Mesendoderm (in vitro differentiated cells): ENCODE data around the gene FABP1.

Experiments
- DNase-seq: peaks from one replicate; pipeline ENCODE4 v3.0.0; 2013
- H2AK5ac ChIP-seq: 2 replicates; pipeline ENCODE4 v1.6.1; 2013; ENCODE audit warnings: low read length, inconsistent platforms
- H2BK120ac ChIP-seq: 2 replicates; pipeline ENCODE4 v1.6.1; 2013; ENCODE audit warnings: low read depth, mild to moderate bottlenecking, low read length, moderate library complexity, mixed read lengths
- H2BK15ac ChIP-seq: replicated peaks from 2 replicates; pipeline ENCODE4 v1.6.1; 2013; ENCODE audit warnings: low read depth, mild to moderate bottlenecking, moderate library complexity
- H2BK5ac ChIP-seq: 2 replicates; pipeline ENCODE4 v1.6.1; 2013; ENCODE audit warnings: low read length, inconsistent platforms
- H3K18ac ChIP-seq: 2 replicates; pipeline ENCODE4 v1.6.1; 2013; ENCODE audit warnings: mild to moderate bottlenecking, low read length, mixed read lengths
- H3K23ac ChIP-seq: one replicate; pipeline ENCODE4 v1.6.1; 2013; ENCODE audit warnings: low read length
- H3K27ac ChIP-seq: 2 replicates; pipeline ENCODE4 v1.5.1; 2013; ENCODE audit warnings: low read depth, mild to moderate bottlenecking, inconsistent platforms, low read length, moderate library complexity
- H3K27me3 ChIP-seq: 2 replicates; pipeline ENCODE4 v1.6.1; 2013; ENCODE audit warnings: low read length, control low read depth, mild to moderate bottlenecking, inconsistent platforms; ENCODE audit not compliant: insufficient read depth, poor library complexity
- H3K36me3 ChIP-seq: 2 replicates; pipeline ENCODE4 v1.6.1; 2013; ENCODE audit warnings: low read length, inconsistent platforms; ENCODE audit not compliant: control insufficient read depth, insufficient read depth
- H3K4ac ChIP-seq: one replicate; pipeline ENCODE4 v1.6.1; 2013; ENCODE audit warnings: low read depth, mild to moderate bottlenecking, low read length, moderate library complexity
- H3K4me1 ChIP-seq: 2 replicates; pipeline ENCODE4 v1.6.1; 2013; ENCODE audit warnings: low read depth, low read length, inconsistent platforms; ENCODE audit not compliant: control insufficient read depth
- H3K4me2 ChIP-seq: 2 replicates; pipeline ENCODE4 v1.6.1; 2013; ENCODE audit warnings: low read length
- H3K4me3 ChIP-seq: 2 replicates; pipeline ENCODE4 v1.5.1; 2013; ENCODE audit warnings: mild to moderate bottlenecking, low read length
- H3K56ac ChIP-seq: one replicate; pipeline ENCODE4 v1.6.1; 2013; ENCODE audit warnings: low read length
- H3K79me1 ChIP-seq: 2 replicates; pipeline ENCODE4 v1.6.1; 2013; ENCODE audit warnings: low read length, inconsistent platforms
- H3K79me2 ChIP-seq: 2 replicates; pipeline ENCODE4 v1.6.1; 2013; ENCODE audit warnings: mild to moderate bottlenecking, low read length; ENCODE audit not compliant: control insufficient read depth, insufficient read depth
- H3K9ac ChIP-seq: 2 replicates; pipeline ENCODE4 v1.6.1; 2013; ENCODE audit warnings: low read length, inconsistent platforms
- H4K5ac ChIP-seq: one replicate; pipeline ENCODE4 v1.6.1; 2013; ENCODE audit warnings: low read length
- H4K8ac ChIP-seq: one replicate; pipeline ENCODE4 v1.6.1; 2013; ENCODE audit warnings: low read depth, mild to moderate bottlenecking, control low read depth, low read length, moderate library complexity
- WGBS: extraction: QIAGEN DNeasy Blood & Tissue Kit; methylation state at CpG from one replicate; pipeline ENCODE4 v1.1.7; 2013; ENCODE audit warnings: low lambda C conversion rate, missing lambda C conversion rate; ENCODE audit not compliant: insufficient coverage; ENCODE audit errors: extremely low coverage; 5-methylcytosine and 5-hydroxymethylcytosine counted together

The FABP1 gene

GRCh38 chr2:88136817-88137216 is 9.0 kb upstream of the FABP1 start:
- no peak overlapping the region for H2BK5ac ChIP-seq
- no peaks in the 10 kb centered on the region for H3K79me1 ChIP-seq
- no peak overlapping the region for H3K4me3 ChIP-seq
- no peak overlapping the region for H3K4me2 ChIP-seq
- H4K8ac ChIP-seq: no peak overlapping the region
- no peak overlapping the region for H2BK15ac ChIP-seq
- H3K36me3 ChIP-seq: no peaks in the 10 kb centered on the region
- no peaks in the 10 kb centered on the region for H3K27me3 ChIP-seq
- DNase-seq: no peak
- no peak overlapping the region for H3K27ac ChIP-seq
- no peak overlapping the region for H3K18ac ChIP-seq
- H3K4ac ChIP-seq: no peak overlapping the region
- no peak overlapping the region for H2AK5ac ChIP-seq
- H4K5ac ChIP-seq: no peak overlapping the region
- no peak overlapping the region for H3K23ac ChIP-seq
- H3K79me2 ChIP-seq: no peaks in the 10 kb centered on the region
- no peaks in the 10 kb centered on the region for H3K4me1 ChIP-seq
- H2BK120ac ChIP-seq: no peak overlapping the region
- H3K9ac ChIP-seq: no peak overlapping the region
- no CpG with 5 or more reads among the region's 4 CpGs for WGBS
- no peak overlapping the region for H3K56ac ChIP-seq

GRCh38 chr2:88133875-88134274 is 6.0 kb upstream of the FABP1 start:
- Histone ChIP-seq H3K4ac (no peak overlapping the region), H2AK5ac (no peak overlapping the region)

DNA sequence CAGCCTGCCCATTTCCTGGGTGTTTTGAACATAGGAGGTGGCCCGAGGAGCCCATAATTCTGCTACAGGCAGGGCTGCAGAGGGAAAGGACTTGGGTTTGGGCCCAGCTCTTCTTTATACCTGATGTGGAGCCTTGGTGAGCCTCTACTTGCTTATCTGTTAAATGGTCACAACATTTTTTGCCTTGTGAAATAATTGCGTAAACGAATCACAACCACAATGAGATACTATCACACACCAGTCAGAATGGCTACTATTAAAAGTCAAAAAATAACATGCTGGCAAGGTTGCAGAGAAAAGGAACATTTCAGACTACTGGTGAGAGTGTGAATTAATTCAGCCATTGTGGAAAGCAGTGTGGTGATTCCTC is 4.1 kb upstream of the FABP1 start:
- Histone ChIP-seq H2BK5ac (no peak overlapping the region), H3K27ac (no peak overlapping the region), H3K4me2 (no peak overlapping the region), H4K5ac (no peak overlapping the region), H3K56ac (no peak overlapping the region), H3K4ac (no peak overlapping the region), H3K79me2 (no peaks in the 10 kb centered on the region), H3K36me3 (no peaks in the 10 kb centered on the region), H3K9ac (no peak overlapping the region), H3K4me3 (no peak overlapping the region), H2AK5ac (no peak overlapping the region), H2BK120ac (no peak overlapping the region), H4K8ac (no peak overlapping the region), H3K18ac (no peak overlapping the region), H3K23ac (no peak overlapping the region), H2BK15ac (no peak overlapping the region), H3K4me1 (no peaks in the 10 kb centered on the region), H3K27me3 (no peaks in the 10 kb centered on the region), H3K79me1 (no peaks in the 10 kb centered on the region)
- no CpG with 5 or more reads among the region's 3 CpGs for WGBS
- no peak for DNase-seq

More at GRCh38 chr2:88133875-88134274, 6.0 kb upstream of the FABP1 start:
- Histone ChIP-seq H3K4me1 (no peaks in the 10 kb centered on the region), H4K8ac (no peak overlapping the region), H3K27me3 (no peaks in the 10 kb centered on the region), H2BK120ac (no peak overlapping the region), H3K4me3 (no peak overlapping the region), H3K56ac (no peak overlapping the region), H3K4me2 (no peak overlapping the region), H3K27ac (no peak overlapping the region), H3K18ac (no peak overlapping the region), H3K79me1 (no peaks in the 10 kb centered on the region), H3K36me3 (no peaks in the 10 kb centered on the region), H4K5ac (no peak overlapping the region), H3K79me2 (no peaks in the 10 kb centered on the region), H2BK5ac (no peak overlapping the region), H2BK15ac (no peak overlapping the region), H3K23ac (no peak overlapping the region), H3K9ac (no peak overlapping the region)
- DNase-seq: no peak
- no CpG with 5 or more reads among the region's 3 CpGs for WGBS

DNA sequence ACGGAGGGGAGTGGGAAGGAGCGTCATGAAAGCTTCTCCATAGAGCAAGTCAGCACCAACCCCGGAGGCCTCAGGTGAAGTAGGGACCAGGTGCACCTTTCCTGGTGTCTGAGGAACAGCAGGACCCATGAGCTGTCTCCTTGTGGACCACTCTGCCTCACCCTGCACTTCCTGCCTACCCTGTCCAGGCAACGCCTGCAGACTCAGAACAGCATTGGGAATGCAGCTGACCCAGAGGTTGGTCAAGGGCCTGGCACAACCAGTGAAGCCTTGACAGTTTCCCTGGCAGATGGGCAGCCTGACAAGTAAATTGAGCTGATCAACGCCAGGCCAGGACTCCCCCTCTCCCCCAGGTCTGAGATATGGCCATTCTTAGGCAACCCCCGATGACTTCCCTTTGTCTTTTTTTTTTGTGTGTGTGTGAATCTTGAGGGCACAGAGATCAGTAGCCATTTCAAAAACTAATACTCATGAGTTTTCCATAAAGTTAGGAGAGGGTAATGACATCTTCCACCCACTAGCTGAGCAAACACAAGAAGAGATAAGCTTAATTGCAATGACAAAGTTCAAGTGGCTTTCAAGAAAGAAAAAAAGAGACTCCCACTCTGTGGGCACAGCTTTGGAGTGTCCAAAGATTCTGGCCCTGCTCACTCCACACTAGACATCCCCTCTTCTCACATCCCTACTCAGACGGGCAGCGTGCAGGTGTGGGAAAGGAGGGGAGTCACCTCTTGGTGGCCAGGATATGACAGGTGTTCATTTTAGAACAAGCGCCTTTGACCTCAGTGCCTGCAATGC is 3.5 kb upstream of the FABP1 start:
- Histone ChIP-seq H4K5ac (no peak overlapping the region), H3K79me1 (no peaks in the 10 kb centered on the region), H2BK5ac (no peak overlapping the region), H3K36me3 (no peaks in the 10 kb centered on the region), H3K56ac (no peak overlapping the region), H3K18ac (no peak overlapping the region), H3K23ac (no peak overlapping the region), H3K27me3 (no peaks in the 10 kb centered on the region), H3K4me2 (no peak overlapping the region), H3K79me2 (no peaks in the 10 kb centered on the region), H3K9ac (no peak overlapping the region), H3K4me1 (no peaks in the 10 kb centered on the region), H2AK5ac (no peak overlapping the region), H3K4ac (no peak overlapping the region), H2BK15ac (no peak overlapping the region), H4K8ac (no peak overlapping the region), H2BK120ac (no peak overlapping the region), H3K27ac (no peak overlapping the region), H3K4me3 (no peak overlapping the region)
- no CpG with 5 or more reads among the region's 9 CpGs for WGBS
- DNase-seq: no peak

- Histone ChIP-seq H3K4ac (no peak overlapping the region), H3K9ac (no peak overlapping the region), H4K8ac (no peak overlapping the region), H3K23ac (no peak overlapping the region), H3K79me1 (no peaks in the 10 kb centered on the region), H3K4me2 (no peak overlapping the region), H3K4me1 (no peaks in the 10 kb centered on the region), H2BK120ac (no peak overlapping the region), H2AK5ac (no peak overlapping the region), H3K27ac (no peak overlapping the region), H4K5ac (no peak overlapping the region), H3K56ac (no peak overlapping the region), H3K18ac (no peak overlapping the region), H3K36me3 (no peaks in the 10 kb centered on the region), H2BK5ac (no peak overlapping the region), H3K4me3 (no peak overlapping the region), H3K79me2 (no peaks in the 10 kb centered on the region), H2BK15ac (no peak overlapping the region), H3K27me3 (no peaks in the 10 kb centered on the region)
- no CpG with 5 or more reads among the region's 7 CpGs for WGBS
- no peak for DNase-seq
Observed at GRCh38 chr2:88129313-88129959, 1.6 kb upstream of the FABP1 start.
